H1 (cell line): ENCODE results near the gene KCNMA1. TPM values are rescaled to one million over a fixed set of nuclear protein-coding genes. Genes with fewer than 3 reads are reported as not detected.

ENCODE experiments used
- CTCF ChIA-PET: fragments of 300-600 bp; sonication (Branson Sonifier 250); formaldehyde crosslinking; loops from one replicate; lab custom pipeline; 2021; ENCODE audit not compliant: partially characterized antibody; lab: Charles Lee
- POLR2A ChIA-PET: fragments of 300-600 bp; sonication (Branson Sonifier 250); formaldehyde crosslinking; loops from one replicate; lab custom pipeline; 2021; ENCODE audit warnings: inconsistent platforms; ENCODE audit not compliant: partially characterized antibody; lab: Charles Lee
- DNase-seq, 2 experiments: peaks; one replicate each; pipeline versions ENCODE4 v3.0.0 to v3.0.0-alpha.2; 2010 to 2022; ENCODE audit warnings: low spot score in 2 of 2, low read depth in 1 of 2, mixed read lengths in 1 of 2
- FAIRE-seq: peaks from 2 replicates; lab custom pipeline; 2011; peaks lifted over from hg19 to GRCh38; lab: Jason Lieb, UNC
- H2AFZ ChIP-seq: 2 replicates; pipeline ENCODE4 v1.8.1; 2012; ENCODE audit warnings: low read length, inconsistent platforms
- H2AK5ac ChIP-seq: 2 replicates; pipeline ENCODE4 v1.6.1; 2013; ENCODE audit warnings: low read depth, low read length
- H2BK120ac ChIP-seq: replicated peaks from 2 replicates; pipeline ENCODE3; 2013; ENCODE audit warnings: low read depth, low read length, inconsistent platforms
- H2BK12ac ChIP-seq: 2 replicates; pipeline ENCODE4 v1.6.1; 2013; ENCODE audit warnings: low read depth, low read length
- H2BK15ac ChIP-seq: 2 replicates; pipeline ENCODE4 v1.6.1; 2013; ENCODE audit warnings: low read length
- H2BK20ac ChIP-seq: 2 replicates; pipeline ENCODE4 v1.6.1; 2013; ENCODE audit warnings: low read length
- H2BK5ac ChIP-seq: 2 replicates; pipeline ENCODE4 v1.6.1; 2013; ENCODE audit warnings: low read depth, low read length
- H3K14ac ChIP-seq: 2 replicates; pipeline ENCODE4 v1.6.1; 2013; ENCODE audit warnings: inconsistent platforms; ENCODE audit not compliant: insufficient read length
- H3K18ac ChIP-seq: 2 replicates; pipeline ENCODE4 v1.6.1; 2013; ENCODE audit warnings: low read length; ENCODE audit errors: extremely low read depth
- H3K23ac ChIP-seq: 2 replicates; pipeline ENCODE4 v1.6.1; 2013; ENCODE audit warnings: inconsistent platforms; ENCODE audit not compliant: insufficient read length
- H3K23me2 ChIP-seq: 2 replicates; pipeline ENCODE4 v1.6.1; 2013; ENCODE audit warnings: low read depth, low read length
- H3K27ac ChIP-seq: 2 replicates; pipeline ENCODE4 v1.6.1; 2011; ENCODE audit warnings: low read depth, low read length, inconsistent platforms
- H3K27me3 ChIP-seq, 4 experiments: replicated peaks in 1 of 4; 1 replicate in 1 of 4; 2 replicates in 3 of 4; pipeline versions ENCODE4 v1.6.1 to v1.8.1; 2011 to 2013; ENCODE audit warnings: low read length in 3 of 4, mild to moderate bottlenecking in 3 of 4, inconsistent platforms in 2 of 4, mixed read lengths in 2 of 4, moderate library complexity in 1 of 4; ENCODE audit not compliant: control insufficient read depth in 3 of 4, insufficient read depth in 3 of 4; ENCODE audit errors: extremely low read depth in 1 of 4
- H3K36me3 ChIP-seq, 4 experiments: 2 replicates each; pipeline versions ENCODE4 v1.6.1 to v1.8.1; 2011 to 2013; ENCODE audit warnings: mild to moderate bottlenecking in 4 of 4, low read length in 3 of 4, moderate library complexity in 2 of 4, control low read depth in 1 of 4, inconsistent platforms in 1 of 4; ENCODE audit not compliant: insufficient read depth in 4 of 4, control insufficient read depth in 2 of 4
- H3K4ac ChIP-seq: replicated peaks from 2 replicates; pipeline ENCODE3; 2013; ENCODE audit warnings: low read length, low read depth, mixed read lengths, inconsistent platforms; ENCODE audit not compliant: insufficient read length
- H3K4me1 ChIP-seq, 4 experiments: replicated peaks in 1 of 4; 1 replicate in 1 of 4; 2 replicates in 3 of 4; pipeline versions ENCODE4 v1.6.1 to v1.8.1; 2011 to 2013; ENCODE audit warnings: low read length in 3 of 4, inconsistent platforms in 2 of 4, mixed read lengths in 1 of 4; ENCODE audit not compliant: insufficient read depth in 4 of 4, control insufficient read depth in 3 of 4
- H3K4me2 ChIP-seq, 2 experiments: 2 replicates each; pipeline versions ENCODE4 v1.6.1 to v1.8.1; 2011 to 2013; ENCODE audit warnings: low read depth in 2 of 2, low read length in 2 of 2, control low read depth in 1 of 2, inconsistent platforms in 1 of 2, mild to moderate bottlenecking in 1 of 2; ENCODE audit not compliant: insufficient read depth in 1 of 2
- H3K4me3 ChIP-seq, 4 experiments: fragments of 200-600, 300-600 bp in 1 of 4; sonication (generic), shearing (Covaris generic), sonication (Bioruptor Twin) in 1 of 4; 2 replicates each; pipeline versions ENCODE4 v1.5.1 to v1.8.1; 2011 to 2016; ENCODE audit warnings: low read length in 4 of 4, low read depth in 3 of 4, control low read depth in 2 of 4, inconsistent platforms in 2 of 4, mild to moderate bottlenecking in 2 of 4, mixed read lengths in 1 of 4, moderate library complexity in 1 of 4; ENCODE audit not compliant: insufficient read depth in 2 of 4; ENCODE audit errors: extremely low read depth in 1 of 4
- H3K56ac ChIP-seq: replicated peaks from 2 replicates; pipeline ENCODE3; 2013; ENCODE audit warnings: low read depth, mild to moderate bottlenecking, mixed read lengths, low read length, inconsistent platforms; ENCODE audit not compliant: insufficient read length
- H3K79me1 ChIP-seq: 2 replicates; pipeline ENCODE4 v1.6.1; 2013; ENCODE audit warnings: low read depth, low read length, control low read depth
- H3K79me2 ChIP-seq, 2 experiments: 2 replicates each; pipeline versions ENCODE4 v1.6.1 to v1.8.1; 2012 to 2013; ENCODE audit warnings: low read length in 2 of 2, mild to moderate bottlenecking in 2 of 2, inconsistent platforms in 1 of 2; ENCODE audit not compliant: insufficient read depth in 2 of 2, control insufficient read depth in 1 of 2
- H3K9ac ChIP-seq, 4 experiments: replicated peaks in 1 of 4; 1 replicate in 1 of 4; 2 replicates in 3 of 4; pipeline versions ENCODE4 v1.6.1 to v1.8.1; 2011 to 2013; ENCODE audit warnings: low read depth in 3 of 4, low read length in 3 of 4, control low read depth in 2 of 4, mild to moderate bottlenecking in 2 of 4, moderate library complexity in 2 of 4, inconsistent platforms in 1 of 4; ENCODE audit errors: extremely low read depth in 1 of 4
- H3K9me3 ChIP-seq, 2 experiments: 2 replicates each; pipeline versions ENCODE4 v1.6.1 to v1.8.1; 2012 to 2013; ENCODE audit warnings: mild to moderate bottlenecking in 2 of 2, moderate library complexity in 2 of 2, control low read depth in 1 of 2, inconsistent platforms in 1 of 2, low read depth in 1 of 2, low read length in 1 of 2, mixed read lengths in 1 of 2; ENCODE audit not compliant: insufficient read depth in 2 of 2
- H4K20me1 ChIP-seq, 2 experiments: replicated peaks in 1 of 2; 2 replicates each; pipeline versions ENCODE3 to v1.8.1; 2011 to 2013; ENCODE audit warnings: inconsistent platforms in 2 of 2, low read length in 2 of 2, mild to moderate bottlenecking in 1 of 2; ENCODE audit not compliant: insufficient read depth in 2 of 2, control insufficient read depth in 1 of 2
- H4K5ac ChIP-seq: 2 replicates; pipeline ENCODE4 v1.6.1; 2013; ENCODE audit warnings: low read length, low read depth, mixed read lengths, inconsistent platforms; ENCODE audit not compliant: insufficient read length
- H4K8ac ChIP-seq: 2 replicates; pipeline ENCODE4 v1.8.0; 2013; ENCODE audit warnings: mild to moderate bottlenecking, moderate library complexity, low read length, inconsistent platforms; ENCODE audit not compliant: insufficient read depth; ENCODE audit errors: extremely low read depth
- H4K91ac ChIP-seq: replicated peaks from 2 replicates; pipeline ENCODE3; 2013; ENCODE audit warnings: low read length, mixed read lengths, inconsistent platforms; ENCODE audit not compliant: insufficient read length
- BACH1 ChIP-seq: IDR thresholded peaks from 2 replicates; pipeline ENCODE4 v1.6.1; 2012; ENCODE audit warnings: low read length, improper control_type of control experiment
- GABPA ChIP-seq: IDR thresholded peaks from 2 replicates; pipeline ENCODE4 v1.6.1; 2011; ENCODE audit warnings: mild to moderate bottlenecking, low read length, moderate library complexity, borderline replicate concordance; ENCODE audit not compliant: insufficient read depth
- SUZ12 ChIP-seq: fragments of 200-600 bp; sonication (generic); IDR thresholded peaks from 2 replicates; pipeline ENCODE4 v1.6.1; 2012; ENCODE audit warnings: mild to moderate bottlenecking, inconsistent platforms, low read length, moderate library complexity, mixed read lengths
- ZNF274 ChIP-seq: IDR thresholded peaks from 2 replicates; pipeline ENCODE4 v1.7.0; 2012; ENCODE audit warnings: low read length, borderline replicate concordance; ENCODE audit errors: extremely low read depth
- WGBS, 2 experiments: shearing (Covaris generic) in 1 of 2; methylation state at CpG; one replicate each; pipeline versions ENCODE4 v1.1.6 to v1.1.7; 2013 to 2015; ENCODE audit warnings: low lambda C conversion rate in 2 of 2, mixed read lengths in 2 of 2, inconsistent platforms in 1 of 2, low coverage in 1 of 2, missing lambda C conversion rate in 1 of 2; ENCODE audit not compliant: insufficient replicate concordance in 2 of 2, insufficient coverage in 1 of 2, insufficient read length in 1 of 2; ENCODE audit errors: extremely low coverage in 1 of 2, missing lambda C conversion rate in 1 of 2; 5-methylcytosine and 5-hydroxymethylcytosine counted together
- polyA plus RNA-seq, 7 experiments: library from polyadenylated mRNA; depleted of rRNA in 3 of 7; stranded (reverse) in 5 of 7; unstranded in 2 of 7; fragments of >200 nt in 5 of 7; fragments of 200-250 nt in 2 of 7; gene quantifications; 1 replicate in 5 of 7; 2 replicates in 1 of 7; 4 replicates in 1 of 7; pipeline versions ENCODE4 v1.2.1 to v1.2.3, GENCODE V29; 2011 to 2013; ENCODE audit warnings: missing spikeins in 2 of 7, mixed read lengths in 2 of 7
- total RNA-seq: library from RNA; stranded (reverse); fragmentation: NEBNext Ultra II Directional; extraction: Animal tissue kit (Norgen Biotek cat#: 25700); gene quantifications from 2 replicates; pipeline ENCODE4 v1.2.1, GENCODE V29; 2021

Gene KCNMA1
- total and polyA plus RNA-seq, 2 of the 8 experiments (the other 6 are each of a cell fraction or from before 2014, with no cell fraction given) = 10.2 to 11.1 TPM

DNA sequence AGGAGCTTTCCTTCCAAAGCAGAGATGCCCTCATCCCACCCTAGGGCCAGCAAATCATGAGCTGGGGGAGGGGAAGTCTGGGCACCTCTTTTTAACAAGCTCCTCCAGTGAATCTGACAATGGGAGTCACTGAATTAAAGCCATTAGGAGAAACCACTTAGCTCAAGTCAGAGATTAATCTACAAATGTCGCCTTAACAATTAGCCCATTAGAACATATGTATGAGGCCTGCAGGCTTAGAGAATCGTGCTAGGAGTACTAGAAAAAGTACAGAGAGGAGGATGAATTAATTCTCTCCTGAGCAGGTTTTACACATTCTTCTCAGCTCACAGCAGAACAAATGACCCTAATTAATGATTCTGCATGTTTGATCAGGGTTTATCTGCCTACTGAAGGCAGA is 381.3 kb downstream of the KCNMA1 start:
- Histone ChIP-seq H2AK5ac (no peak overlapping the region), H3K23me2 (no peaks in the 10 kb centered on the region), H4K20me1 (no peaks in the 10 kb centered on the region), H3K4ac (no peak overlapping the region), H3K56ac (no peak overlapping the region), H3K14ac (no peak overlapping the region), H2BK12ac (no peak overlapping the region), H3K9me3 (0 out of 4 replicates have a peak, but pooled peaks cover 0 to 2% of the 10 kb centered on the region in 2 experiments), H3K9ac (no peak overlapping the region), H3K4me2 (no peak overlapping the region), H4K5ac (no peak overlapping the region), H3K18ac (no peak overlapping the region), H3K4me3 (no peak overlapping the region), H3K79me1 (no peaks in the 10 kb centered on the region), H3K27ac (no peak overlapping the region), H2BK15ac (no peak overlapping the region), H3K27me3 (no peaks in the 10 kb centered on the region), H2AFZ (no peak overlapping the region), H2BK5ac (no peak overlapping the region), H3K36me3 (no peaks in the 10 kb centered on the region), H3K4me1 (no peaks in the 10 kb centered on the region), H3K23ac (no peak overlapping the region), H2BK20ac (no peak overlapping the region), H2BK120ac (no peak overlapping the region), H4K91ac (no peak overlapping the region), H3K79me2 (no peaks in the 10 kb centered on the region), H4K8ac (no peak overlapping the region)
- TF ChIP-seq SUZ12 (no peak), GABPA (no peak), BACH1 (no peak), ZNF274 (no peak)
- 87% methylated on average over 2 of the region's 2 CpGs; no CpG with 5 or more reads in 1 of the 2 experiments for WGBS, 2 experiments
- ChIA-PET POLR2A (no interaction called here), CTCF (interaction anchor here (1.0 to 1.3 kb wide), 3 partner anchors 16 to 126 kb away, joined by 3 read pairs; no protein-coding TSS in a partner anchor)
- FAIRE-seq = no peak
- DNase-seq = no peak
